ENCODE measurements around the gene LRP1.

DNA sequence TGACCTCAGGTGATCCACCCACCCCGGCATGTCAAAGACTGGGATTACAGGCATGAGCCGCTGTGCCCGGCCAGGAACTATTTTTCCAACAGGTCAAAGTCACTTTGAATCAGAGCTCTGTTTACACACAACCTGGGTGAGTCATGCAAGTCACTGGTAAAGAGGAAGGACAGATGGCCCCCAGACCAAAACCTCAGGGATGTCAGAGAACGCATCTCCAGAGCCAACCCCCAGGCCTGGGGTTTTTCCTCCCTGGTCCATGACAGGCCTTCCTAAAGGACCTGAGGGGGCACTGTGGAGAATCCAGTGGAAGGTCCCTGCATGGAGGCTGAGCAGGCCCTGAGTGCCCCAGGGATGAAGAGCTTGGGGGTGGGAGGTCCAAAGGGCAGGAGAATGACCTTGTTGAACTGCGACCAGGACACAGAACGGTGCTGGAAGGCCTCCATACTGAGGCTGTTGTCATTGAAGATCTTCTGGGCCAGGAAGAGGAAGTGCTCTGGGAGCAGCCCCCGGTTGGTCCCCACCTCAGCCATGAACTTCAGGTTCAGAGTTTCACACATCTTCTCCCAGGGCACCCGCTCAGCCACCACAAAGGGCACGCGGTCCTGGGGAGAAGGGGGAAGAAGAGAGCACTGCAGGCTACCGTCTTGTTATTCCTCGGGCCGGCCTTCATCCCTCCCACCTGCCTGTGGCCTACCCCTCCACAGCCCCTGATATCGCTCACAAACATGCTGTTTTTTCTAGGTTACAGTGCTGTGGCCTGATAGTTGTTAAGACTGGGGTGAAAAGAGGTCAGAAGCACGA, 26.2 kb upstream of the LRP1 start:
- TF ChIP-seq, protein P1, sequence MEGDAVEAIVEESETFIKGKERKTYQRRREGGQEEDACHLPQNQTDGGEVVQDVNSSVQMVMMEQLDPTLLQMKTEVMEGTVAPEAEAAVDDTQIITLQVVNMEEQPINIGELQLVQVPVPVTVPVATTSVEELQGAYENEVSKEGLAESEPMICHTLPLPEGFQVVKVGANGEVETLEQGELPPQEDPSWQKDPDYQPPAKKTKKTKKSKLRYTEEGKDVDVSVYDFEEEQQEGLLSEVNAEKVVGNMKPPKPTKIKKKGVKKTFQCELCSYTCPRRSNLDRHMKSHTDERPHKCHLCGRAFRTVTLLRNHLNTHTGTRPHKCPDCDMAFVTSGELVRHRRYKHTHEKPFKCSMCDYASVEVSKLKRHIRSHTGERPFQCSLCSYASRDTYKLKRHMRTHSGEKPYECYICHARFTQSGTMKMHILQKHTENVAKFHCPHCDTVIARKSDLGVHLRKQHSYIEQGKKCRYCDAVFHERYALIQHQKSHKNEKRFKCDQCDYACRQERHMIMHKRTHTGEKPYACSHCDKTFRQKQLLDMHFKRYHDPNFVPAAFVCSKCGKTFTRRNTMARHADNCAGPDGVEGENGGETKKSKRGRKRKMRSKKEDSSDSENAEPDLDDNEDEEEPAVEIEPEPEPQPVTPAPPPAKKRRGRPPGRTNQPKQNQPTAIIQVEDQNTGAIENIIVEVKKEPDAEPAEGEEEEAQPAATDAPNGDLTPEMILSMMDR (IDR thresholded peaks at IDR 0.05; ENCODE audit: low read depth, low read length, missing input control) = no peak
- TF ChIP-seq, protein P2, sequence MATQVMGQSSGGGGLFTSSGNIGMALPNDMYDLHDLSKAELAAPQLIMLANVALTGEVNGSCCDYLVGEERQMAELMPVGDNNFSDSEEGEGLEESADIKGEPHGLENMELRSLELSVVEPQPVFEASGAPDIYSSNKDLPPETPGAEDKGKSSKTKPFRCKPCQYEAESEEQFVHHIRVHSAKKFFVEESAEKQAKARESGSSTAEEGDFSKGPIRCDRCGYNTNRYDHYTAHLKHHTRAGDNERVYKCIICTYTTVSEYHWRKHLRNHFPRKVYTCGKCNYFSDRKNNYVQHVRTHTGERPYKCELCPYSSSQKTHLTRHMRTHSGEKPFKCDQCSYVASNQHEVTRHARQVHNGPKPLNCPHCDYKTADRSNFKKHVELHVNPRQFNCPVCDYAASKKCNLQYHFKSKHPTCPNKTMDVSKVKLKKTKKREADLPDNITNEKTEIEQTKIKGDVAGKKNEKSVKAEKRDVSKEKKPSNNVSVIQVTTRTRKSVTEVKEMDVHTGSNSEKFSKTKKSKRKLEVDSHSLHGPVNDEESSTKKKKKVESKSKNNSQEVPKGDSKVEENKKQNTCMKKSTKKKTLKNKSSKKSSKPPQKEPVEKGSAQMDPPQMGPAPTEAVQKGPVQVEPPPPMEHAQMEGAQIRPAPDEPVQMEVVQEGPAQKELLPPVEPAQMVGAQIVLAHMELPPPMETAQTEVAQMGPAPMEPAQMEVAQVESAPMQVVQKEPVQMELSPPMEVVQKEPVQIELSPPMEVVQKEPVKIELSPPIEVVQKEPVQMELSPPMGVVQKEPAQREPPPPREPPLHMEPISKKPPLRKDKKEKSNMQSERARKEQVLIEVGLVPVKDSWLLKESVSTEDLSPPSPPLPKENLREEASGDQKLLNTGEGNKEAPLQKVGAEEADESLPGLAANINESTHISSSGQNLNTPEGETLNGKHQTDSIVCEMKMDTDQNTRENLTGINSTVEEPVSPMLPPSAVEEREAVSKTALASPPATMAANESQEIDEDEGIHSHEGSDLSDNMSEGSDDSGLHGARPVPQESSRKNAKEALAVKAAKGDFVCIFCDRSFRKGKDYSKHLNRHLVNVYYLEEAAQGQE (IDR thresholded peaks at IDR 0.05) = peak; percentile 63
- TF ChIP-seq JUND (IDR thresholded peaks at IDR 0.05) (peak; percentile 99 to 100), YY1 (IDR thresholded peaks at IDR 0.05) (peak; percentile 75), EGR1 (IDR thresholded peaks at IDR 0.05; ENCODE audit: low read depth in 2 of 2) (peak; percentile 28 to 90), RAD21 (IDR thresholded peaks at IDR 0.05) (peak; percentile 11 to 32), HNF4G (IDR thresholded peaks at IDR 0.05) (peak; percentile 94), TAF1 (conservative IDR thresholded peaks at IDR 0.05) (peak; percentile 48)
